EL (cell line): ENCODE measurements around the gene CDH23.

Experiments
- DNase-seq: peaks from one replicate; pipeline ENCODE4 v3.0.0-alpha.2; 2016

Gene CDH23

GRCh38 chr10:71610651-71611050 lies 213.9 kb downstream of the CDH23 start:
- no peak for DNase-seq

GRCh38 chr10:71611131-71611530 lies 214.4 kb downstream of the CDH23 start:
- no peak for DNase-seq

GRCh38 chr10:71611709-71612422 lies 215.1 kb downstream of the CDH23 start:
- no peak for DNase-seq

- peak; percentile 6 for DNase-seq
Measured at GRCh38 chr10:71613261-71613777, 216.6 kb downstream of the CDH23 start.

- DNase-seq: no peak
Measured at GRCh38 chr10:71613877-71614276, 217.2 kb downstream of the CDH23 start.

- no peak for DNase-seq
Measured at GRCh38 chr10:71614946-71615345, 218.2 kb downstream of the CDH23 start.

- DNase-seq: no peak
Measured at GRCh38 chr10:71615538-71616329, 219.0 kb downstream of the CDH23 start.

GRCh38 chr10:71616817-71617654 lies 220.3 kb downstream of the CDH23 start:
- no peak for DNase-seq

- DNase-seq: no peak
Measured at GRCh38 chr10:71618176-71618575, 221.5 kb downstream of the CDH23 start.

GRCh38 chr10:71618598-71618997 lies 221.9 kb downstream of the CDH23 start:
- DNase-seq: no peak

- no peak for DNase-seq
Measured at GRCh38 chr10:71620642-71621041, 223.9 kb downstream of the CDH23 start.

- peak; percentile 7 for DNase-seq
Measured at GRCh38 chr10:71621231-71622153, 224.8 kb downstream of the CDH23 start.

- peak; percentile 75 for DNase-seq
Measured at GRCh38 chr10:71622154-71622526, 225.4 kb downstream of the CDH23 start.

- DNase-seq: no peak
Measured at GRCh38 chr10:71622616-71623015, 225.9 kb downstream of the CDH23 start.

- DNase-seq: peak; percentile 42
Measured at GRCh38 chr10:71623098-71623985, 226.6 kb downstream of the CDH23 start.

GRCh38 chr10:71623986-71624291 lies 227.2 kb downstream of the CDH23 start:
- no peak for DNase-seq

GRCh38 chr10:71625445-71626175 lies 228.9 kb downstream of the CDH23 start:
- DNase-seq: no peak

GRCh38 chr10:71627230-71627939 lies 230.7 kb downstream of the CDH23 start:
- no peak for DNase-seq

- DNase-seq: no peak
Measured at GRCh38 chr10:71627956-71628355, 231.2 kb downstream of the CDH23 start.

- no peak for DNase-seq
Measured at GRCh38 chr10:71629131-71629530, 232.4 kb downstream of the CDH23 start.
